Kidney glomerular epithelial cell (primary cell): Measurements from ENCODE around the gene ZNF385B.

Experiments
- DNase-seq: peaks from one replicate; lab custom pipeline; 2025; lab: John Stamatoyannopoulos, UW

ZNF385B gene

GRCh38 chr2:179441551-179441950, 419.9 kb downstream of the ZNF385B start:
- DNase-seq = no peak

GRCh38 chr2:179440642-179441251, 420.7 kb downstream of the ZNF385B start:
- no peak for DNase-seq

- DNase-seq = no peak
Observed at GRCh38 chr2:179438654-179439053, 422.8 kb downstream of the ZNF385B start.

- DNase-seq = no peak
Observed at GRCh38 chr2:179437430-179437829, 424.0 kb downstream of the ZNF385B start.

- no peak for DNase-seq
Observed at GRCh38 chr2:179435566-179435965, 425.8 kb downstream of the ZNF385B start.

- no peak for DNase-seq
Observed at GRCh38 chr2:179435000-179435399, 426.4 kb downstream of the ZNF385B start.

- DNase-seq = no peak
Observed at GRCh38 chr2:179434357-179434756, 427.1 kb downstream of the ZNF385B start.

- DNase-seq = no peak
Observed at GRCh38 chr2:179432751-179433150, 428.7 kb downstream of the ZNF385B start.

- no peak for DNase-seq
Observed at GRCh38 chr2:179429597-179429996, 431.8 kb downstream of the ZNF385B start.

- no peak for DNase-seq
Observed at GRCh38 chr2:179429060-179429471, 432.3 kb downstream of the ZNF385B start.

- no peak for DNase-seq
Observed at GRCh38 chr2:179428649-179429048, 432.8 kb downstream of the ZNF385B start.

- no peak for DNase-seq
Observed at GRCh38 chr2:179427065-179427464, 434.3 kb downstream of the ZNF385B start.

- DNase-seq = no peak
Observed at GRCh38 chr2:179424571-179424970, 436.8 kb downstream of the ZNF385B start.

GRCh38 chr2:179422037-179422643, 439.3 kb downstream of the ZNF385B start:
- DNase-seq = peak; percentile 72

GRCh38 chr2:179417436-179417949, 443.9 kb downstream of the ZNF385B start:
- no peak for DNase-seq

- no peak for DNase-seq
Observed at GRCh38 chr2:179412112-179412511, 449.3 kb downstream of the ZNF385B start.

GRCh38 chr2:179410552-179411356, 450.7 kb downstream of the ZNF385B start:
- peak; percentile 60 for DNase-seq

- no peak for DNase-seq
Observed at GRCh38 chr2:179403624-179404023, 457.8 kb downstream of the ZNF385B start.

- DNase-seq = no peak
Observed at GRCh38 chr2:179393481-179393880, 467.9 kb downstream of the ZNF385B start.
